NCI-H1694 treated with DMSO at 0.1 percent for 48 hours (cell line): Measurements from ENCODE around the gene AGO1.

Experiments used
- DNase-seq: peaks from one replicate; lab custom pipeline; 2025; lab: John Stamatoyannopoulos, UW

Gene AGO1

DNA sequence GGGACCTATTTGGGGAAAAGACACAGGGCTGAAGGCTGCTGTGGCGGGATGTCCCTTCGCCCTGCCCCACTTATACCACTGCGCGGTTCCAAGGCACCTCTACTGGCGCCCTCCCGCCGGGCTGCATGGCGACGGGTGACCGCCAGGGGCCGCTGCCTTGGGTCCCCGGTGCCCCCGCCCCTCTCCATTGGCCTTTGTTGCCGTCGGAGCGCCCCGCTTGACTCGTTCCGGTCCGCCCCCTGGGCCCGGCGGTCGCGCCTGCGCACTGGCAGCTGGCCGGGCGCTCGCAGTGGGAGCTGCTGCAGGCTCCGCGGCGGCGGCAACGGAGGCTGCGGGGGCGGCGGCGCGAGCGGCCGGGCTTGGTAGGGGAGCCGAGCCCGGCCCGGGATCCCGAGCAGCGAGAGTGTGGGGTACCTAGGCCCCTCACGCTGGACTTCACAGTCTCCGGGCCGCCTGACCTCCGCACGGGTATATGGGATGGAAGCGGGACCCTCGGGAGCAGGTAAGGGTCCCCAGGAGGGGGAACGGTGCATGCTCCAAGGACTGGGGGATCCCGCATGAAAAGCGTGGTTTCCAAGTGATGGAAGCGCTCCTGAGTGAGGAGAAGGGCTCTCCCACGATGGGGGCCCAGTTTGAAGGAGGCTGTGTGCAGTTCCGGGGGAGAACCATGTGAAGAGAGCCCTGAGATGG is at the start of gene AGO1:
Gene AGO1, plus strand, starts transcription at position 265 of the 690 bp plus-strand sequence. Its CDS starts 213 bp downstream, at position 478.
- peak; percentile 65 for DNase-seq

DNA sequence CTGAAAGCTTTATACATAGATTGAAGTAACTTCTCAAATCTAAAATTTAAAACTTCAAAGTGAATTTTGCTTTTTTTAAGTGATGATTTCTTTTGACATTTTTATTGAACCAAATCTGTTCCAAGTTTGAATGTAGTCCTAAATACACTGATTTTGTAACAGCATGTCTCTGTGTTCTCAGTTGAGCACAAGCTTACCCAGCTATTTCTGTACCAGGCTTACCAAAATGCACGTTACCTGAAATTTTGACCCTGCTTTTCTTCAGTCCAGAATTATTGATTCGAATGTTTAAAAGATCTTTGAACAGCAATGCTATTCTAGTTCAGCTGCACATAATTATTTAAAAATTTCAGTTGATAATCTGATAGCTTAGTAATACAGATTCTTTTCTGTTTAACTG is 49.6 kb upstream of the AGO1 start:
- DNase-seq = no peak

DNA sequence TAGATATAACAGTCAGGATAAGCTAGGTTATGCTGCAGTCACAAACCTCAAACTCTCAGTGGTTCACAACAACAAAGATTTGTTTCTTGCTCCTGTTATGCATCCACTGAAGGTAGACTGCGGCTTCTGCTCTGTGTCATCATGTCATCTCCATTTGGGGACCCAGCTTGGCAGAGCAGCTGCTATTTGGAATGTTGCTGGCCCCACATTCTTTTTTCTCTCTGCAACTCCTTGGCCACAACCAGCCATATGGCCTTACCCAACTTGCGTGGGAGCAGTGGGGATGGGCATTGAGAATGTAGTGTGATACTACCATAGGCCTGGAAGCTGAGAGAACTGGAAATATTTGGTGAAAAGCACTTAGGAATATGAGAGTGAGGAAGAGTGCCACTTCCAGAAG is 48.8 kb upstream of the AGO1 start:
- DNase-seq = no peak

DNA sequence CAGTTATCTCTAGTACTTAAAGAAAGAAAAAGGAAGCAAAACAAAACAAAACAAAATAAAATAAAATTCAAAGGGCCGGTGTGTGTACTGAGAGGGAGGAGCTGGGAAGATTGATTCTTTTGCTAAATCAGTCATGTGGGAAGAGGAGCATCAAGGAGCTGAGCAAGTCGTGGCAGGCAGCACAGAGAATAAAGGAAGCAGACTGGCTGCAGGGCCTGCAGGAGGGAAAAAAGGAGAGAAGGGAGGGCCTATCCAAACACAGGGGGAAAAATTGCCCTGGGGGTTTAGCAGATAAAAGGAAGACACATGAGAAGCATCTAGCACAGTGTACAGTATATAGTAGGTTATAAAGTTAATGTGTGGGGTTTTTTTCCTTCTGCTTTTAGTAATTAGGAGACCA is 47.6 kb upstream of the AGO1 start:
- DNase-seq = no peak

DNA sequence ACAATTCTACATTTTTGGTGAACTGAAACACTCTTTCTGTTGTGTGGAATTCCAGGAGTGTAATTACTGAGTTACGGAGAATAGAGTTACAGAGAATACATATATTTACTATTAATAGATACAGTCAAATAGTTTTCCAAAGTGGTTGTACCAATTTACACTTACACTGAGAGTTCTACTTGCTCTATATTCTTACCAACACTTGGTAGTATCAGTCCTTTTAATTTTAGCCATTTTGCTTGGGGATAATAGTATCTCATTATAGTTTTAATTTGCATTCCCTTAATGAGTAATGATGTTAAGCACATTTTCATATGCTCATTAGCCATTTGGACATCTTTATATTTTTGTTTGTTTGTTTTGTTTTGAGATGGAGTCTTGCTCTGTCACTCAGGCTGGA is 46.3 kb upstream of the AGO1 start:
- DNase-seq = no peak

DNA sequence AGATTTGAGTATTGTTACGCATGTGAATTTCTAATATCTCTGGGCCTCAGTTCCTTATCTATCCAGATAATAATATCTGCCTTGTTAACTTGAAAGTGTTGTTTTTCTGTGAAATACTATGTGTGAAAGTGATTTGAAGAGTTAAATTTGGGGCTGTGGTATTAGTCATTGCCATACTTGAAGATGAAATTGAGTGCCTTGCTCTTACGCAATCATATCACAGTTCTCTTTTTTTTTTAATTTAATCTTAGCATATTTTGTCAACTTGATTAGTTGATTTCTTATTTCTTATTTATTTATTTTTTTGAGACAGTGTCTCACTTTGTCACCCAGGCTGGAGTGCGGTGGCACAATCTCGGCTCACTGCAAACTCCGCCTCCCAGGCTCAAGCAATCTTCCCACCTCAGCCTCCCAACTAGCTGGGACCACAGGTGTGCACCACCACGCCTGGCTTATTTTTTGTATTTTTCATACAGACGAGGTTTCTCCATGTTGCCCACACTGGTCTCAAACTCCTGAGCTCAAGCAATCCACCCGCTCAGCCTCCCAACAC is 44.2 kb upstream of the AGO1 start:
- DNase-seq = no peak

DNA sequence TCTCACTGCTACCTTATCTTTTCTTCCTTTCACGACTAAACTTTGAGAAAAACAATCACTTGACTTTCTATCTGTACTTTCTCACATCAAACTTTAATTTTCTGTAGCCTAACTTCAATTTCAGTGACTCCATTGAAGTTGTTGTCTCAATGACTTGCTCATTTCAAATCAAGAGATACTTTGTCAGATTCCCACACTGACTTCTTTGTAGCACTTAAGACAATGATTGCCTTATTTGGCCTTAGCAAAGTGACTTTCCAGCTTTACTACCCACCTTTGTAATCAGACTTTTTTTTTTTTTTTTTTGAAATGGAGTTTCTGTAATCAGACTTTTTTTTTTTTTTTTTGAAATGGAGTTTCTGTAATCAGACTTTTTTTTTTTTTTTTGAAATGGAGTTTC is 38.2 kb upstream of the AGO1 start:
- no peak for DNase-seq

DNA sequence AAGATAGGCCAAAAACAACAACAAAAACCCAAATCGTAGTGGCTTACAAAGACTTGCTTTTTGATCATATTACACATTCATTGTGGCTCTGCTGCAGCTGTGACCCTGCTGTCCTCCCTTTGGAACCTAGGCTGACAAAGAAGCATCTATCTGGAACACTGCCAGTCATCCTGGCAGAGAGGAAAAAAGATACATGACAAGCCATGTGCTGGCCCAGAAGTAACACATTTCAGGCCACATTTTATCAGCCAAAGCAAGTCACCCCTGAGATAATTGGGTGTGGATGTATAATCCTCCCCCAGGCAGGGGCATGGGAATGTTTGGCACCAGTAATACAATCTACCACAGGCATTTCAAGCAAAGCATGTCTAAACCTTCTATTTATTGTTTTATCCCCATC is 37.2 kb upstream of the AGO1 start:
- DNase-seq = peak; percentile 47

DNA sequence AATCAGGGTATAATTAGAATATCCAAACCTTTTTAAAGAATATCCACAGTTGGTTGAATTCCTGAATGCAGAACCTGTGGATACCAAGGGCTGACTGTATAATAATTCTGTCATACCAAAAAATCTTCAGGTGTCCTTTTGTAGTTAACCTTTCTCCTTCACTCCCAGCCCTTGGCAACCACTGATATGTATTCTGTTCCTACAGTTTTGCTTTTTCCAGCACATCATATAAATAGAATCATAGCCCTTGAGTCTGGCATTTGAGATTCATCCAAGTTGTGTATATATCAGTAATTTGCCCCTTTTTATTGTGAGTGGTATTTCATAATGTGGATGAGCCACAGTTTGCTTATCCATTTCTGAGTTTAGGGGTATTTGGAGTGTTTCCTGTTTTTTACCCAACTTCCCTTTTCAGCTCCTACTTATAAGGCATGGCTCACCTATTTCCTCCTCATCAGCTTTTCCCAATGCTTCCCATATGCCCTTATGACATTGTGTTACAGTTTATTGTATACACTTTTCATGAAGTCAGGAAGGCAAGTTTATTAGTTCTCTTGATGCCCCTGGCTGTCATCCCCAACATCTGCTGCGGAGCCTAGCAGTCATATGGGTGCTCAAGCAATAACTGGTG is 35.0 kb upstream of the AGO1 start:
- DNase-seq = no peak

DNA sequence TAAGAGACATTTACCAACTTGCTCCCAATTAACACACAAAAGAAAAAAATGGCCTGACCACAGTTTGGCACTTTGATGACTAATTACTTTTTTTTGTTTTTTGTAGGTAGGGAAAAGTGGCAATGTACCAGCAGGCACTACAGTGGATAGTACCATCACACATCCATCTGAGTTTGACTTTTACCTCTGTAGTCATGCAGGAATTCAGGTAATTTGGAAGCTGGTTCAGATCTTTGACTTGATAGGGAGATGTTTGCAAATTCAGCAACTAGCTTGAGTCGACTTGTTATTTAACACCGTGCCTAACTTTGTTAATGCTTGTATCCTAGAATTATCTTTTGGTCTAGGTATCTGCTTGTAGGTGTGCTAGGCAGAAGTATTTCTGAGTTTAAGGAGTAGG is 33.0 kb upstream of the AGO1 start:
- no peak for DNase-seq

DNA sequence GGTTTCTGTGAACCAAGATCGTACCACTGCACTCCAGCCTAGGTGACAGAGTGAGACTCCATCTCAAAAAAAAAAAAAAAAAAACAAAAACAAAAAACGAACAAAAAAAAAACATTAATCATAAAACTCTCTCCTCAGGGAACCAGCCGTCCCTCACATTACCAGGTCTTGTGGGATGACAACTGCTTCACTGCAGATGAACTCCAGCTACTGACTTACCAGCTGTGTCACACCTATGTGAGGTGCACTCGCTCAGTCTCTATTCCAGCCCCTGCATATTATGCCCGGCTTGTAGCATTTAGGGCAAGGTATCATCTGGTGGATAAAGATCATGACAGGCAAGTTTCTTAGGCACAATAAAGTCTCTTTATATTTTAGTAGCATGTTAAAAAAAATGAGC is 32.3 kb upstream of the AGO1 start:
- no peak for DNase-seq

DNA sequence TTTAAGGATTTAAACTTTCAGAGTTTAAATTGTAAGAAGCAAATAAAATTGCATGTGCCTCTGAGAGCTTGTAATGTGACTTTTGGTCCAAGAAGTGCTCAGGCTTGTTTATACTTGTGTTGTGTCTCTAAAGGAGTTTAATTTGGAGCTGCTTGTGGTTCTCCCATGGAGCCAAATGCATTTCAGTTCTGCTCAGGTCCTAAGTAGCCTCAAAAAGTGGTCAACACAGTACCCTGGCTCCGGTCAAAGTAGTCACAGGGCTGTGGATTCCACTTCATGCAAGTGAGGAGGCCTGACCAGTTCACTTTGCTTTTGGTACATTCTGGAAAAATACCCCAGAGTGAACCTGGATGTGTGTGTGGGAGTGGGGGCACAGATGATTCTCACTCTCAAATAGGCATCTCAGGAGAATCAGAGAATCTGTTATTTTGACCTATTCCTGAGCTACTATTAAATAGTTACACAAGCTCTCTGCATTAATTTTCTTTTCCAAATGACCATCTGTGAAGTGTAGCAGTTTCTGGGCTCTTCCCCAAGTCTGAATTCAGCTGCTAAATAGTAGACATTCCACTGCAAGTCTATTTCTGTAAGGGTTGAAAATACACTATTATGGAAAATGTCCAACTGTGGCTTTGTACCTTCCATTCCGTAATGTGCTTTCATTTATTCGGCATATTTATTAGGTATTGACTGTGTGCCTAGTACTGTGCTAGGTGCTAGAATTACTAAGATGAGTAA is 31.7 kb upstream of the AGO1 start:
- DNase-seq = no peak

DNA sequence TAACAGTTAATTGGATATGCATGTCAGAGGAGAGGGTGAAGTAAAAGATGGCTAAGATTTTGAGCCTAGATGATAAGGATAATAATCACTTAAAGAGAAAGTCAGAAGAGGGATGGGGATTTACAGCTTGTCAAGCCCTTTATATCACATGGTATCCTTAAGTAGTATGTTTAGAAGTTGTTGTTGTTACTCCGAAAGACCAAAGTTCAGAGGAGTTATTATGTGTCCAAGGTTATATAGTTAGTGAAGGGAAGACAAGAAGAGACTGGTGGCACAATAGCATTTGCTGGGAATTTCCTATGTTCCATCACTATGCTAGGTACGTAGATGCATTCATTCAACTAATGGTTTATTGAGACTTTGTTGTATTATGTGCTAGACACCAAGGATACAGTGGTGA is 30.8 kb upstream of the AGO1 start:
- no peak for DNase-seq

DNA sequence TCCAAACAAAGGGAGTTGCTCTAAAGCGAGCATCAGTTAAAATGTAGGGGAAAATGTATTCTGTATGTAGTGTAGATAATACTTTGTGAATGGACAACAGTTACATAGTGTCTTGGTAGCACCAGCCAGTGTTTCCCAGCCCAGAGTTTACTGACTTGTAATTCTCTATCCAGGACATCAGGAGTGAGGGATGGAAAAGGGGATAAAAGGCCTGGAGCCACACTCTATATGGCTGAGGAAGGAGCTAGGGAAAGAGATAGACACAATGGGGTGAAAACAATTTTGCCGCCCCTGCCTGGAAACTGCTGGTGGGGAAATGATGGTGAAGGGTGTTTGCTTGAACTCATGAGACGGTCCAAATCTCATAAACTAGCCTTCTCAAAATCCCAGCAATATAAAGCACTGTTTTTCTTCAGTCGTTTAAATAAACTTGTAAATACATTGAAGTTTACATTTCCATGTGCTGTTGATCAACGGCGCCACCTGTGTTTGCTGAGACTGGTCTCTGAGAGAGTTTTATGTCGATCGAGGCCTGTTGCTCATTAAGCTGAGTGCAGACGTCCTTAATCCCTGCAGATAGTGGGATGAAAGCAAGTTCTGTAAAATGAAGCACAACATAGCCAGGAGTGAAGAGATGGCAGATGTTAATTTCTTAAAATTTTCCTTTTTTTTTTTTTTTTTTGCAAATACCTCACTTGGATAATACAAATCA is 27.9 kb upstream of the AGO1 start:
- no peak for DNase-seq

DNA sequence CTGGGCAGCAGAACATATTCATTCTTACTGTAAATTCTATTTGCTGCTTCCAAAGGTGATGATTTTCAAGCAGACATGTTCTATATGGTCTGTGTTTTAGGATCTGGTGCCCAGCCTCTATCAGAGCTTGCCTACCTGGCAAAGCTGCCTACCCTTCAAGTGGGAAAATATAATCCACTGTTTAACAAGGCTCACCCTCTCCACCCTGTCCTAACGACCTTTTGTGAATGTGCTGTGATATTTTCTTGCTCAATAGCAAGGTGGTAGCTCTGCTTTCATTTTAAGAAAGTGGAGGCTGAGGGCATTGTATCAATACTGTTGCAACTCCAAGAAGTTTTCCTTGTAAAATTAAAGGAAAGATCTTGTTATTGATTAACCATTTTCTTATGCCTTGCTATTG is 26.0 kb upstream of the AGO1 start:
- no peak for DNase-seq

DNA sequence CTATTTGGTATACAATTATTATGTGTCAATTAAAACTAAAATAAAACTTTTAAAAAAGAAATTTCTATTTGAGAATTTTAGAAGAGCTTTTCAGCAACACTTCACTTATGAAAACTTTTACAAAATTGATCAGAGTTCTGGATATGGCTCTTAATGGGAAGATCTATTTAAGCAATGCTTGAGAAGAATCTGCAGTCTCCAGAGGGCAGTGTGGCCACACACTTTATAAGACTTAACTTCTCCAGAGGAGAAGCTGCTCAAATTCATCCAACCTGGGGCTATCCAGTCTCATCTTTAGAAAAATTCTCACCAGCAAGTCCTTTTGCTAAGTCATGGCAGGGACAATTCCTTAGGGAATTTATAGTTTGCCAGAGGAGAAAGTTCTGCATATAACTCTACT is 25.2 kb upstream of the AGO1 start:
- no peak for DNase-seq

DNA sequence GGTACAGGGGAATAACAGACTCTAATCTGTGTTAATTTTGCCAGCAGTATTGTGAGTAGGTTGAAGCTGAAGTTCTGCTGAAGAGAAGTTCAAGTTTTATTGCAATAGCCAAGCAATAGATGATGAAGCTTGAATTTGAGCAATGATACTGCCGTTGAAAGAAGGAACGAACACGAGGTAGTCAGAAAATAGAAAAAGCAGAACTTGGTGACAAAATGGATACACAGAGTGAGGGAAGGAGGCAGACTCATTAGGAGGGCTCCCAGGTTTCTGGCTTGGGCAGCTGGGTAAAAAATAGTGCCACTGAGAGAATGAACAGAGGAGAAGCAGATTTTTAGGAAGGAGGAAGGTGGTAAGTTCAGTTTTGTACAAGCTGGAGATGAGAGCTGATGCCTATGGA is 22.3 kb upstream of the AGO1 start:
- DNase-seq = no peak

DNA sequence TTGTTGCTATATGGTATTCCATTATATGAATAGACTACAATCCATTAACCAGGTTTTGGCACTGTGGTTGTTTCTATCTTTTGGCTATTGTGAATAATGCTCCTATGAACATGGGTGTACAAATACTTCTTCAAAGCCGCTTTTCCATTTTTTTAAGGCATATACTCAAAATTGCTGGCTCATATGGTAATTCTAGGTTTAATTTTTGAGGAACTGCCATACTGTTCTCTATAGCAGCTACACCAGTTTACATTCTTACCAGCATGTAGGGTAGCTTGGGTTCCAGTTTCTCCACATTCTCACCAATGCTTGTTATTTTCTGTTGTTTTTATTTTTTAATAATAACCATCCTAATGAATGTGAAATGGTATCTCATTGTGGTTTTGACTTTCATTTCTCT is 19.9 kb upstream of the AGO1 start:
- DNase-seq = no peak

DNA sequence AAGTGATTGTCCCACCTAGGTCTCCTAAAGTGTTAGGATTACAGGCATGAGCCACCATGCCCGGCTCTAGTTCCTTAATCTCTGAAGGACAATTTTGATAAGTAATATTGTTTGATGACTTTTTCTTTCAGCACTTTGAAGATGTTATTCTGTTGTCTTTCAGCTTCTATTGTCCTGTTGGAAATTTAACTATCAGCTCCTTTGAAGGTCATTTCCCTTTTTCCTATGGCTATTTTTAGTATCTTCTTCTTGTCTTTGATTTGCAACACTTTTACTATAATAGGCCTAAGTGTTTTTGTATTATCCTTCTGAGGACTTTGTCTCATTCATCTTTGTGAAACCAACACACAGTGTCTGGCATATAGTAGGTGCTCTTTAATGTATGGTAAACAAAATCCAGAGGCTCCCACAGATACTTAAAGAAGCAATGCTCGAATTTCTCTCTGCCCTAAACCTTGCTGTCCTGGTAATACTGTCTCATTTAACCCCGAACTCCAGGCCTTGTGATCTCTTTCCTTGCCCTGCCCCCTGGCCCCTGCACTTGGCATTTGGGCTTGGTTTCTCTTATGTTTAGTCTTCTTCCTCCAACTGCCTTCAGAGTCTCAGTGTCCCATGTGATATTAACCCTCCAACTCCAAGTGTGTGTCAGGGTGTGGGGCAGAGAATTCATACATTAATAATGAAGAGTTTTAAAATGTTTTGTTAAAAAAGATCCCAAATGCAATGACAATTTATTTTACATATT is 19.0 kb upstream of the AGO1 start:
- no peak for DNase-seq

DNA sequence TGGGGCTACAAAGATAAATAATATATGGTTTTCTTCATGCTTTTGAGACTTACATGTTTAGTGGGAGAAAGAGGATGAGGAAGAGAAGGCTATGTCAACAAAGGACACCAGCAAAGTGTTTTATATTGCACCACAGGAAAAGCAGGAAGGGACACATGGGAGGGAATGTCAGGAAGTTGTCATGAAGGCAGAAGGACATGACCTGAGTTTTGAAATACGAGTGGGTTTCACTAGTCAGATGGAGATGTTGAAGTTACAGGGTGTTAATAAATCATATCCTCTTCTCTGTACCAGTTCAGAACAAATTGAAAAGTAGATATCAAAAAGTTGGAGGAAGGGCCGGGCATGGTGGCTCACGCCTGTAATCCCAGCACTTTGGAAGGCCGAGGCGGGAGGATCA is 18.2 kb upstream of the AGO1 start:
- no peak for DNase-seq

DNA sequence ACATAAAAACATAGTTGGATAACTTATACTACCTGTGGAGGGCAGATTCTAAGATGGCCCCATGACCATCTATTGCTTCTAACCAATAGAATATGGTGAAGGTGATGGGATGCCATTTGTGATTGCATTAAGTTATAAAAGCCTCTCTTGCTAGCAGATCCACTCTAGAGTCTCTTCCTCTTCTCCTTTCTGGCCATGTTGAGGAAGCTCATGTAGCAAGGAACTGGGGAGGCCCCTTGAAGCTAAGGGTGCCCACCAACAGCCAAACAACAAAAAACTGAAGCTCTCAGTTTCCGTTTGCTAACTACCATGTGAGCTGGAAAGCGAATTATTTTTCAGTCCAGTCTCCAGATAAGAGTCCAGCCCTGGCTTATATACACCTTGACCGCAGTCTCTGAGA is 16.0 kb upstream of the AGO1 start:
- no peak for DNase-seq
